K562 (cell line): Measurements from ENCODE around the gene UBXN6. TPM values are rescaled to one million over a fixed set of nuclear protein-coding genes. Genes with fewer than 3 reads are reported as not detected.

Source experiments
- CTBP1 ChIP-seq: fragments of 450-650 bp; IDR thresholded peaks from 2 replicates; pipeline ENCODE4 v1.6.1; 2016; ENCODE audit warnings: borderline replicate concordance
- CTCF ChIP-seq, 3 experiments: IDR thresholded peaks in 2 of 3; conservative IDR thresholded peaks in 1 of 3; 2 replicates each; pipeline ENCODE4 v1.5.1; 2011 to 2012; ENCODE audit warnings: low read length in 3 of 3, mild to moderate bottlenecking in 3 of 3, control low read depth in 2 of 3, improper control_type of control experiment in 1 of 3, inconsistent platforms in 1 of 3, low read depth in 1 of 3, mixed read lengths in 1 of 3, moderate library complexity in 1 of 3; ENCODE audit not compliant: insufficient read depth in 2 of 3
- EP300 ChIP-seq: IDR thresholded peaks from 2 replicates; pipeline ENCODE4 v1.6.1; 2012; ENCODE audit warnings: low read length, improper control_type of control experiment
- LEF1 ChIP-seq: fragments of 450-650 bp; IDR thresholded peaks from 2 replicates; pipeline ENCODE4 v1.6.1; 2016; ENCODE audit warnings: mild to moderate bottlenecking
- NR4A1 ChIP-seq, 2 experiments: fragments of 250-450 bp in 1 of 2; fragments of 450-650 bp in 1 of 2; sonication (Bioruptor Pico) in 1 of 2; IDR thresholded peaks; 2 replicates each; pipeline versions ENCODE4 v1.4.0 to v1.6.1; 2016 to 2020; ENCODE audit warnings: mild to moderate bottlenecking in 2 of 2, missing compliant biosample characterization in 1 of 2, missing genetic modification characterization in 1 of 2, moderate library complexity in 1 of 2
- PCBP1 ChIP-seq: fragments of 200-400 bp; formaldehyde crosslinking; IDR thresholded peaks from 2 replicates; pipeline ENCODE4 v1.6.1; 2018; ENCODE audit warnings: mild to moderate bottlenecking, low read depth, low read length; ENCODE audit not compliant: poor library complexity, severe bottlenecking
- RFX7 ChIP-seq: fragments of 250-450 bp; sonication (Bioruptor Pico); IDR thresholded peaks from 2 replicates; pipeline ENCODE4 v1.5.1; 2021; ENCODE audit warnings: mild to moderate bottlenecking
- THAP12 ChIP-seq: fragments of 250-450 bp; sonication (Bioruptor Pico); IDR thresholded peaks from 2 replicates; pipeline ENCODE4 v1.9.0; 2021; ENCODE audit warnings: mild to moderate bottlenecking, inconsistent platforms
- ZBTB1 ChIP-seq: sonication (generic); formaldehyde crosslinking; IDR thresholded peaks from 2 replicates; pipeline ENCODE4 v1.8.1; 2023; ENCODE audit warnings: missing genetic modification reagents, low read depth, mild to moderate bottlenecking, borderline replicate concordance
- ZBTB34 ChIP-seq: fragments of 250-450 bp; sonication (Bioruptor Pico); IDR thresholded peaks from 2 replicates; pipeline ENCODE4 v1.8.0; 2021; ENCODE audit warnings: mild to moderate bottlenecking, moderate library complexity
- ZBTB9 ChIP-seq: fragments of 450-650 bp; formaldehyde crosslinking; IDR thresholded peaks from 2 replicates; pipeline ENCODE4 v1.4.0; 2020; ENCODE audit warnings: mild to moderate bottlenecking, moderate library complexity
- ZFPM2 ChIP-seq: fragments of 250-450 bp; sonication (Bioruptor Pico); IDR thresholded peaks from 2 replicates; pipeline ENCODE4 v1.5.1; 2022; ENCODE audit warnings: mild to moderate bottlenecking
- ZNF12 ChIP-seq: sonication (generic); formaldehyde crosslinking; IDR thresholded peaks from 2 replicates; pipeline ENCODE4 v1.4.0; 2020; ENCODE audit warnings: mild to moderate bottlenecking, missing genetic modification reagents
- ZNF263 ChIP-seq: sonication (generic); formaldehyde crosslinking; IDR thresholded peaks from 2 replicates; pipeline ENCODE4 v1.8.0; 2022; ENCODE audit warnings: mild to moderate bottlenecking, missing genetic modification reagents, borderline replicate concordance
- ZNF347 ChIP-seq: fragments of 450-650 bp; formaldehyde crosslinking; IDR thresholded peaks from 2 replicates; pipeline ENCODE4 v1.4.0; 2020; ENCODE audit warnings: low read depth, mild to moderate bottlenecking, moderate library complexity
- ZNF512 ChIP-seq: IDR thresholded peaks from 2 replicates; pipeline ENCODE4 v1.6.1; 2016; ENCODE audit warnings: missing genetic modification characterization, missing compliant biosample characterization
- ZNF696 ChIP-seq: fragments of 250-450 bp; sonication (Bioruptor Pico); conservative IDR thresholded peaks from 2 replicates; pipeline ENCODE4 v1.4.0; 2020; ENCODE audit warnings: mild to moderate bottlenecking, moderate library complexity
- ZNF77 ChIP-seq: fragments of 250-450 bp; sonication (Bioruptor Pico); IDR thresholded peaks from 2 replicates; pipeline ENCODE4 v1.5.0; 2020
- ZNF79 ChIP-seq: fragments of 250-450 bp; sonication (Bioruptor Pico); IDR thresholded peaks from 2 replicates; pipeline ENCODE4 v1.4.0; 2020; ENCODE audit warnings: low read depth, mild to moderate bottlenecking, moderate library complexity
- polyA plus RNA-seq, 8 experiments: library from polyadenylated mRNA; depleted of rRNA in 4 of 8; stranded (reverse) in 5 of 8; unstranded in 3 of 8; fragments of >200 nt; fragmentation: Nextera tagmentation in 2 of 8; fragmentation: Illumina TruSeq in 1 of 8; extraction: Ambion mirVana in 2 of 8; extraction: Trizol in 1 of 8; gene quantifications; 2 replicates each; pipeline versions ENCODE4 v1.2.1 to v1.2.3, GENCODE V29; 2011 to 2014; ENCODE audit warnings: inconsistent platforms in 1 of 8, missing spikeins in 1 of 8
- total RNA-seq, 7 experiments: library from RNA; depleted of rRNA in 6 of 7; stranded (reverse); fragments of >200 nt in 6 of 7; fragmentation: Illumina TruSeq in 2 of 7; extraction: Trizol in 2 of 7; gene quantifications; 2 replicates each; pipeline versions ENCODE4 v1.2.1 to v1.2.3, GENCODE V29; 2011 to 2021; ENCODE audit warnings: low replicate concordance in 1 of 7

The UBXN6 gene
- total and polyA plus RNA-seq, 9 of the 15 experiments (the other 6 are each of a cell fraction or from before 2014, with no cell fraction given): 0.48 to 90.2 (median 29.5) TPM

GRCh38 chr19:4402171-4403004 lies 55.2 kb downstream of the UBXN6 start, which contains the start of gene CHAF1A (continued):
- TF ChIP-seq THAP12 (peak; percentile 87), ZFPM2 (no peak), ZBTB1 (CRISPR knock-in tag) (no peak), LEF1 (no peak), RFX7 (no peak), ZNF263 (CRISPR knock-in tag) (no peak), ZNF79 (CRISPR knock-in tag) (no peak), ZBTB34 (CRISPR knock-in tag) (no peak), ZNF347 (no peak), EP300 (no peak), CTCF (IDR thresholded peaks at IDR 0.05 in 2 of 3, conservative IDR thresholded peaks at IDR 0.05 in 1 of 3; ENCODE audit: insufficient read depth in 2 of 3, low read depth in 1 of 3, low read length in 3 of 3) (peak in 1 of 3 experiments; percentile 41; a peak in 2 of 6 replicates), ZBTB9 (CRISPR knock-in tag) (no peak), CTBP1 (no peak), ZNF696 (CRISPR knock-in tag) (no peak), NR4A1 (CRISPR knock-in tag; IDR thresholded peaks at IDR 0.05) (no peak), NR4A1 (tag; IDR thresholded peaks at IDR 0.05) (peak; percentile 42; the same call in 1 of the 2 replicates), ZNF77 (no peak), PCBP1 (peak; percentile 23), ZNF512 (tag) (no peak), ZNF12 (no peak)
